Trophoblast cell (in vitro differentiated cells and primary cell): ENCODE data around the gene WFDC1.

Experiments
- DNase-seq, 2 donors: peaks; one replicate each; pipeline ENCODE4 v3.0.0-alpha.2; 2016
- H2AFZ ChIP-seq: 2 replicates; pipeline ENCODE4 v1.6.1; 2013; ENCODE audit warnings: low read length, moderate library complexity, mild to moderate bottlenecking; ENCODE audit not compliant: insufficient read depth, poor library complexity
- H2AK5ac ChIP-seq: 2 replicates; pipeline ENCODE4 v1.6.1; 2013; ENCODE audit warnings: mild to moderate bottlenecking, low read length
- H2BK120ac ChIP-seq: 2 replicates; pipeline ENCODE4 v1.6.1; 2013; ENCODE audit warnings: low read length, mild to moderate bottlenecking, moderate library complexity; ENCODE audit not compliant: insufficient read depth, poor library complexity
- H2BK12ac ChIP-seq: 2 replicates; pipeline ENCODE4 v1.6.1; 2013; ENCODE audit warnings: mild to moderate bottlenecking, low read length, moderate library complexity
- H2BK5ac ChIP-seq: 2 replicates; pipeline ENCODE4 v1.6.1; 2013; ENCODE audit warnings: low read length, low read depth, moderate library complexity, mild to moderate bottlenecking; ENCODE audit not compliant: poor library complexity
- H3K14ac ChIP-seq: 2 replicates; pipeline ENCODE4 v1.6.1; 2013; ENCODE audit warnings: mild to moderate bottlenecking, low read length
- H3K18ac ChIP-seq: 2 replicates; pipeline ENCODE4 v1.6.1; 2013; ENCODE audit warnings: mild to moderate bottlenecking, low read length
- H3K23ac ChIP-seq: 2 replicates; pipeline ENCODE4 v1.6.1; 2013; ENCODE audit warnings: low read length
- H3K27ac ChIP-seq: 2 replicates; pipeline ENCODE4 v1.5.1; 2013; ENCODE audit warnings: low read depth, mild to moderate bottlenecking, inconsistent platforms, low read length, moderate library complexity
- H3K27me3 ChIP-seq: 2 replicates; pipeline ENCODE4 v1.6.1; 2013; ENCODE audit warnings: inconsistent platforms, mild to moderate bottlenecking, low read length, moderate library complexity; ENCODE audit not compliant: insufficient read depth
- H3K36me3 ChIP-seq, 2 experiments: 1 replicate in 1 of 2; 2 replicates in 1 of 2; pipeline ENCODE4 v1.6.1; 2013; ENCODE audit warnings: low read length in 2 of 2, mild to moderate bottlenecking in 2 of 2, moderate library complexity in 1 of 2; ENCODE audit not compliant: insufficient read depth in 2 of 2, control insufficient read depth in 1 of 2
- H3K4ac ChIP-seq: 2 replicates; pipeline ENCODE4 v1.6.1; 2013; ENCODE audit warnings: low read depth, mild to moderate bottlenecking, low read length, moderate library complexity
- H3K4me1 ChIP-seq, 2 experiments: 1 replicate in 1 of 2; 2 replicates in 1 of 2; pipeline ENCODE4 v1.6.1; 2013; ENCODE audit warnings: low read length in 2 of 2, mild to moderate bottlenecking in 2 of 2, moderate library complexity in 1 of 2; ENCODE audit not compliant: insufficient read depth in 2 of 2, control insufficient read depth in 1 of 2
- H3K4me2 ChIP-seq: 2 replicates; pipeline ENCODE4 v1.6.1; 2013; ENCODE audit warnings: inconsistent platforms, mild to moderate bottlenecking, low read length, moderate library complexity
- H3K4me3 ChIP-seq: 2 replicates; pipeline ENCODE4 v1.5.1; 2013; ENCODE audit warnings: mild to moderate bottlenecking, low read depth, low read length, inconsistent platforms
- H3K79me1 ChIP-seq: one replicate; pipeline ENCODE4 v1.6.1; 2013; ENCODE audit warnings: low read length
- H3K79me2 ChIP-seq: 2 replicates; pipeline ENCODE4 v1.6.1; 2013; ENCODE audit warnings: low read length, mild to moderate bottlenecking; ENCODE audit not compliant: control insufficient read depth, insufficient read depth, poor library complexity
- H3K9ac ChIP-seq: 2 replicates; pipeline ENCODE4 v1.6.1; 2013; ENCODE audit warnings: mild to moderate bottlenecking, low read length
- H3K9me3 ChIP-seq: 2 replicates; pipeline ENCODE4 v1.6.1; 2013; ENCODE audit warnings: low read depth, mild to moderate bottlenecking, control low read depth, inconsistent platforms, low read length; ENCODE audit not compliant: insufficient read depth
- H4K12ac ChIP-seq: 2 replicates; pipeline ENCODE4 v1.6.1; 2013; ENCODE audit warnings: low read depth, mild to moderate bottlenecking, low read length, moderate library complexity
- H4K8ac ChIP-seq: 2 replicates; pipeline ENCODE4 v1.6.1; 2013; ENCODE audit warnings: low read depth, mild to moderate bottlenecking, low read length, moderate library complexity
- H4K91ac ChIP-seq: one replicate; pipeline ENCODE4 v1.6.1; 2013; ENCODE audit warnings: low read depth, mild to moderate bottlenecking, low read length, moderate library complexity
- WGBS: extraction: QIAGEN DNeasy Blood & Tissue Kit; methylation state at CpG from one replicate; pipeline ENCODE4 v1.1.7; 2013; ENCODE audit warnings: missing lambda C conversion rate; ENCODE audit not compliant: insufficient read length, insufficient coverage; ENCODE audit errors: extremely low coverage; 5-methylcytosine and 5-hydroxymethylcytosine counted together

WFDC1 gene

DNA sequence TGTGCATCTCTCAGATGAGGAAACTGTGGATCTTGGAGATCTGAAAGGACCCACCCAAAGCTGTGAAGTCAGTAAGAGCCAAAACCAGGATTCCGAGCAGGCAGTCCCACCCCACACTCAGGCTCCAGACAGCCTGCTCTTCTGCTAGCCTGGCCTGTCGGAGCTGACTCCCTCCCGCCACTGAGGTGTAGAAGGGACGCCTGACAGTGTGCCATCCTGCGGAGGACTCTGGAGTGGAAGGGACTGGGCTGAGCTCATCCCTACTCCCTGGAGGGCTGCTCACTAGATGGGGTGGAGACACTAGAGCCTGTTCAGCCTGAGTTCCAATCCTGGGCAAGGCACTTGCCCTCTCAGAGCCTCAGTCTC lies 36.0 kb downstream of the WFDC1 start:
- Histone ChIP-seq H3K27me3 (no peaks in the 10 kb centered on the region), H3K4me2 (no peak overlapping the region), H3K4me3 (no peak overlapping the region), H3K36me3 (no peaks in the 10 kb centered on the region), H3K79me1 (no peaks in the 10 kb centered on the region), H2BK5ac (no peak overlapping the region), H4K12ac (no peak overlapping the region), H3K4me1 (no peaks in the 10 kb centered on the region), H2BK12ac (no peak overlapping the region), H2AFZ (no peak overlapping the region), H3K27ac (no peak overlapping the region), H3K18ac (no peak overlapping the region), H3K9me3 (peaks cover 1% of the 10 kb centered on the region), H2BK120ac (no peak overlapping the region), H4K91ac (no peak overlapping the region), H3K9ac (no peak overlapping the region), H2AK5ac (no peak overlapping the region), H3K4ac (no peak overlapping the region), H4K8ac (no peak overlapping the region), H3K79me2 (no peaks in the 10 kb centered on the region), H3K14ac (no peak overlapping the region), H3K23ac (no peak overlapping the region)
- DNase-seq: no peak
- no CpG with 5 or more reads among the region's 5 CpGs for WGBS

DNA sequence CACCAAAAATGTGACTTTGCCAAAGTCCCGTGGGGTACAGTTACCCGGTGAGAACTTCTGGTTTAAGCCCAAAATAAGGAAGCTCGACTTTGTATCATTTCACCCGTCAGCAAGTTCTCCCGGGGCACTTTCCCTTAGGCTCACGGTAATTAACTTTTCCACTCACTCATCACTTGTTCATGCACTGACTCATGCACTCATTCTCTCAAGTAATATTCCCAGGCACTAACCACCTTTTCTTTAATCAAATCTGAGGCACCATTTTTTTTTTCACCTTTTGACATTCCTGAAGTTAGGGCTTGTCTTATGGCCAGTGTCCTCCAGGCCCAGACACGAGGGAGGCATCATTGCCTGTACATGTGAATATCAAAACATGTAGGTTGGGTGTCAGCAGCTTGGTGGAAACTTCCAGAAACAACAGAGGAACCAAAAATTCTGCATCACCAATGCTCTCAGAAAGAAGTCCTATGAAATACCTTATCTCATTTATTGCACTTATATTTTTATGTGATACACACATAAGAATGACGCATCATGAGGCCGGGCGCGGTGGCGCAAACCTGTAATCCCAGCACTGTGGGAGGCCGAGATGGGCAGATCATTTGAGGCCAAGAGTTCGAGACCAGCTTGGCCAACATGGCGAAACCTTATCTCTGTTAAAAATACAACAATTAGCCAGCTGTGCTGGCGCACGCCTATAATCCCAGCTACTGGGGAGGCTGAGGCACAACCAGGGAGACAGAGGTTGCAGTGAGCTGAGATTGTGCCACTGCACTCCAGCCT lies 37.5 kb downstream of the WFDC1 start:
- H3K4me1 ChIP-seq: no peaks in the 10 kb centered on the region
- H3K79me2 ChIP-seq: no peaks in the 10 kb centered on the region
- H4K8ac ChIP-seq: no peak overlapping the region
- H3K18ac ChIP-seq: no peak overlapping the region
- H3K4ac ChIP-seq: no peak overlapping the region
- H2BK5ac ChIP-seq: no peak overlapping the region
- no peak overlapping the region for H3K14ac ChIP-seq
- no peaks in the 10 kb centered on the region for H3K36me3 ChIP-seq
- H3K9ac ChIP-seq: no peak overlapping the region
- DNase-seq: peak; percentile 47 to 81
- H2AK5ac ChIP-seq: no peak overlapping the region
- no peaks in the 10 kb centered on the region for H3K79me1 ChIP-seq
- H2BK120ac ChIP-seq: no peak overlapping the region
- H3K4me3 ChIP-seq: no peak overlapping the region
- no peaks in the 10 kb centered on the region for H3K9me3 ChIP-seq
- WGBS: no CpG with 5 or more reads among the region's 17 CpGs
- H4K91ac ChIP-seq: no peak overlapping the region
- H2AFZ ChIP-seq: no peak overlapping the region
- no peak overlapping the region for H3K27ac ChIP-seq
- H2BK12ac ChIP-seq: no peak overlapping the region
- H3K23ac ChIP-seq: no peak overlapping the region
- no peaks in the 10 kb centered on the region for H3K27me3 ChIP-seq
- no peak overlapping the region for H4K12ac ChIP-seq
- no peak overlapping the region for H3K4me2 ChIP-seq

DNA sequence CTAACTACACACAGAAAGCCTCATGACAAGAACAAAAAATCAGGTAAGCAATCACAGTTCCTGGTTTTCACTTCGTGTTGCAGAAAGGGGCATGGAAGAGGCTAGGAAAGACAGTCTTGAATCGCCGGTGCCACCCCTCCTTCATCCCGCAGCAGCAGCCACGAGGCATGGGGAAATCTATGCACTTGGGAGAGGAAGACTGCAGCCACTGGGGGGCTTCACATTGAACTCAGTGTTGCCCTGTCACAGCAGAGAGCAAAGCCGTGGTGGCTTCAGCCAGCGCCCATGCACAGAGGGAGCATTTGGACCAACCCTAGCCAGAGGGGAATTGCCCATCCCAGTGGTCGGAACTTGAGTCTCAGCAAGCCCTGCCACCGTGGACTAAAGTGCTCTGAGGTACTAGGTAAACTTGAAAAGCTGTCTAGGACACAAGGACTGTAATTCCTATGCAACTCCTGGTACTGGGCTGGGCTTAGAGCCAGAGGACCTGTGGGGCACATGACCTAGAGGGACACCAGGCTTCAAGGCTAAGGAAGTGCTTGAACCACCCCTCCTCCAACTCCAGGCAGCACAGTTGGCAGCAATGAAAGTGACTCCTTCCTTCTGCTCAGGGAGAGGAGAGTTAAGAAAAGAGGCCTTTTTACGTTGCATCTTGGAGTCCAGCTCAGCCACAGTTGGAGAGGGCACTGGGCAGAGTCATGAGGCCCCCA lies 38.5 kb downstream of the WFDC1 start:
- no peak overlapping the region for H2BK120ac ChIP-seq
- no peaks in the 10 kb centered on the region for H3K79me1 ChIP-seq
- H3K4ac ChIP-seq: no peak overlapping the region
- H4K12ac ChIP-seq: no peak overlapping the region
- H3K4me3 ChIP-seq: no peak overlapping the region
- no CpG with 5 or more reads among the region's 10 CpGs for WGBS
- no peaks in the 10 kb centered on the region for H3K4me1 ChIP-seq
- no peak overlapping the region for H2BK5ac ChIP-seq
- no peak overlapping the region for H2AFZ ChIP-seq
- no peak overlapping the region for H3K4me2 ChIP-seq
- no peak overlapping the region for H3K9ac ChIP-seq
- no peak overlapping the region for H4K91ac ChIP-seq
- H4K8ac ChIP-seq: no peak overlapping the region
- H3K14ac ChIP-seq: no peak overlapping the region
- no peak overlapping the region for H3K23ac ChIP-seq
- no peaks in the 10 kb centered on the region for H3K36me3 ChIP-seq
- H2AK5ac ChIP-seq: no peak overlapping the region
- no peak overlapping the region for H3K18ac ChIP-seq
- H3K27me3 ChIP-seq: no peaks in the 10 kb centered on the region
- H3K27ac ChIP-seq: no peak overlapping the region
- no peaks in the 10 kb centered on the region for H3K9me3 ChIP-seq
- no peaks in the 10 kb centered on the region for H3K79me2 ChIP-seq
- DNase-seq: no peak
- H2BK12ac ChIP-seq: no peak overlapping the region

DNA sequence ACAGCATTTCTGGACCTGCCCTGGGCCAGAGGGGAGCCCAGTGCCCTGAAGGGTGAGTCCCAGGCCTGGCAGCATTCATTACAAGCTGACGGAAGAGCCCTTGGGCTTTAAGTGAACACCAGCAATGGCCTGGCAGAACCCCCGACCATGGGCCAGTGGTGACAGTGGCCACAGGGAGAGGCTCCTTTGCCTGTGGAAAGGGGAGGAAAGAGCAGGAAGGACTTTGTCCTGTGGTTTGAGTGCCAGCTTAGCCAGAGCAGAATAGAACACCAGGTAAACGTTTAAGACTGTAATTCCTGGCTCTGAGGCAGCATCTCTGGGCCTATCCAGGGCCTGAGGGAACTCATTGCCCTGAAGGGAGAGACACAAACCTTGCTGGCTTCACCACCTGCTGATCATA lies 39.4 kb downstream of the WFDC1 start:
- no peak overlapping the region for H2BK120ac ChIP-seq
- no peak overlapping the region for H3K4ac ChIP-seq
- no peak overlapping the region for H2BK5ac ChIP-seq
- no peak overlapping the region for H3K27ac ChIP-seq
- H3K23ac ChIP-seq: no peak overlapping the region
- H3K4me2 ChIP-seq: no peak overlapping the region
- no peak overlapping the region for H2AFZ ChIP-seq
- H2AK5ac ChIP-seq: no peak overlapping the region
- H3K9me3 ChIP-seq: no peaks in the 10 kb centered on the region
- H3K27me3 ChIP-seq: no peaks in the 10 kb centered on the region
- H3K4me3 ChIP-seq: peak overlapping the region; percentile 53
- no peaks in the 10 kb centered on the region for H3K79me2 ChIP-seq
- H4K91ac ChIP-seq: no peak overlapping the region
- H3K4me1 ChIP-seq: no peaks in the 10 kb centered on the region
- H3K36me3 ChIP-seq: no peaks in the 10 kb centered on the region
- no peaks in the 10 kb centered on the region for H3K79me1 ChIP-seq
- H3K9ac ChIP-seq: no peak overlapping the region
- no peak overlapping the region for H4K12ac ChIP-seq
- H3K18ac ChIP-seq: no peak overlapping the region
- H3K14ac ChIP-seq: no peak overlapping the region
- WGBS: no CpG with 5 or more reads among the region's 3 CpGs
- no peak overlapping the region for H4K8ac ChIP-seq
- peak in 1 of 2 donors; percentile 28 for DNase-seq
- H2BK12ac ChIP-seq: no peak overlapping the region
